ENCODE results near the gene VAMP5.
"Not testable (repeated sequence)": the region's sequence is repeated elsewhere in the genome, so short reads cannot be mapped to it uniquely, and the experiment has no call there.

VAMP5 gene

GRCh38 chr2:85584857-85585780, 888 bp downstream of the VAMP5 start:
- no peak for DNase-seq

DNA sequence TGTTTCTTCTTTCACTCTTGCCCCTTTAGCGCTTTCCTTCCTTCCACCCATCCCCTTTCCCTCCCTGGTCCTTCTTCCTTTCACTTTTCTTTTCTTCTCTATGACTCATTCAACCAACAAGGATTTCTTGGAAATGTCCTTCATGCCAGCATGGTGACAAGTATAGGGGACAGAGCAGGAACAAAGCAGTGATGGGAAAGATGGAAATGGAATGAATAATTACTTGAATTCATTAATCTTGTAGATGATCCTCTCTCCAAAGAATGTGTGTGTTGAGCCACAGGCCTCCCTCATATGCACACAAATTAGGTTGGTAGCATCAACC, 1.5 kb downstream of the VAMP5 start:
- no peak for DNase-seq

DNA sequence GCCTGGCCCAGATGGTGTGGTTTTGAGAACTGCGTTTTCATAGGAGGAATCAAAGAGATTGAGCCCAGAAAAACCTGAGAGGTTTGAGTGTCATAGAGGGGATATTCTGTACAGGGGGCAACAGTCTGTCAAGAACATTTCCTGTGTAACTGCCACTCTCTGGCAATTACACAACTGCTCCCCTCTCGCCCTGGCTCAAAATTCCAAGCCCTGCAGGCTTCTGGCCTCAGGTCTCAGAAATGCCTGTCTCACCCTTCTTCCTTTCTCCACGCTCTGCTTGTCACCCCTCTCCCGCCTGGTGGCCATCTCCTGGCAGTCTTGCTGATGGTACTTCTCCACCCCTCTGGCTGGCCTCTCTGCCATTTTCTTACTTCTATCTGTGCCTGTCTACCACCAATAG, 4.0 kb downstream of the VAMP5 start:
- DNase-seq, result no peak

- no peak for DNase-seq
Measured at GRCh38 chr2:85588645-85589044, 4.4 kb downstream of the VAMP5 start.

GRCh38 chr2:85589181-85589580, 5.0 kb downstream of the VAMP5 start:
- no peak for DNase-seq

GRCh38 chr2:85589982-85590791, 6.0 kb downstream of the VAMP5 start:
- no peak for DNase-seq

DNA sequence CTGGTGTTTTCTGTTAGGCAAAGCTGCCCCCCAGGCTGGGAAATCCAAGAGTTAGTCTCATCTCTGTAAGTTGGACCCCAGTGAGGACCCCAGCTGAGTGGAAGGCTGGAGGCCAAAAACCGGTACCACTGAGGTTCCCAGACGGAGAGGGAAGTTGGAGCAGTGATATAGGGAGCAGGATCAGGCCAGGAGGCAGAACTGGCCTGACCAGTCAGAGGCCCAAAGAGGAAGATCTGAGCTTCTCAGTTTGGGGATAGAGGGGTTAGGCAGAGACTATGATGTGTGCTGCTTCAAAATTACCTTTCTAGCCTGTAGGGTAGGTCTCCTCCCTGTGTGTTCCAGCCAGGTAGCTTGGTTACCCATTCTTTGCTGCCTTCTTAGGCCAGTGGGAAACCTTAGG, 6.7 kb downstream of the VAMP5 start:
- DNase-seq, result no peak

- DNase-seq, result no peak
Measured at GRCh38 chr2:85591563-85591962, 7.3 kb downstream of the VAMP5 start.

DNA sequence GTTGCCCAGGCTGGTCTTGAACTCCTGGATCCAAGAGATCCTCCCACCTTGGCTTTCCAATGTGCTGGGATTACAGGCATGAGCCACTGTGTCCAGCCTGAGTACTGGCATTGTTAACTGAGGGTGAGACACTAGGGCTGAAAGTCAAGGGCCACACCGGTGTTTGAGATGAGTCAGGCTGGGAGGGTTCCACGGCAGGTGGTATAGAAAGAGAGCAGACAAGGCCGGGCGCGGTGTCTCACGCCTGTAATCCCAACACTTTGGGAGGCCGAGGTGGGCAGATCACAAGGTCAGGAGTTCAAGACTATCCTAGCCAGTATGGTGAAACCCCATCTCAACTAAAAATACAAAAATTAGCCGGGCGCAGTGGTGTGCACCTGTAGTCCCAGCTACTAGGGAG, 8.1 kb downstream of the VAMP5 start:
- not testable (repeated sequence) for DNase-seq

- no peak for DNase-seq
Measured at GRCh38 chr2:85593023-85593422, 8.8 kb downstream of the VAMP5 start.

- no peak for DNase-seq
Measured at GRCh38 chr2:85594715-85595300, 10.6 kb downstream of the VAMP5 start.

- peak; percentile 75 for DNase-seq
Measured at GRCh38 chr2:85595301-85596025, 11.2 kb downstream of the VAMP5 start, which contains the start of gene RNF181. Gene RNF181 (plus strand): TSS chr2:85595745. CDS start chr2:85595764, 19 bp downstream.

DNA sequence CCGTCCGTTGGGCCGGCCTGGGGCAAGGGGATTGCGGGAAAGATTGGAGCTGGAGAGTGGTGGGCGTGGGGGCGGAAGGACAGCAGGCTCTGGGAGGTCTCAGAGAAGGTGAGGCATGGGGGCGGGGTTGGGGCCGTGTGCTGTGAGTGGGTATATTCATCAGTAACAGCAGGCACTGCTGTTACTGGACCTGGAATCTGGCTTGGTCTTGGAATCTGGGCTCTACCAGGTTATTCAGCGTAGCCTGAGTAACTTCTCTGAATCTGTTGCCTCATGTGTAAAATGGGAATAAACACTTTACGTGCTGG, 11.7 kb downstream of the VAMP5 start:
- DNase-seq, result no peak

DNA sequence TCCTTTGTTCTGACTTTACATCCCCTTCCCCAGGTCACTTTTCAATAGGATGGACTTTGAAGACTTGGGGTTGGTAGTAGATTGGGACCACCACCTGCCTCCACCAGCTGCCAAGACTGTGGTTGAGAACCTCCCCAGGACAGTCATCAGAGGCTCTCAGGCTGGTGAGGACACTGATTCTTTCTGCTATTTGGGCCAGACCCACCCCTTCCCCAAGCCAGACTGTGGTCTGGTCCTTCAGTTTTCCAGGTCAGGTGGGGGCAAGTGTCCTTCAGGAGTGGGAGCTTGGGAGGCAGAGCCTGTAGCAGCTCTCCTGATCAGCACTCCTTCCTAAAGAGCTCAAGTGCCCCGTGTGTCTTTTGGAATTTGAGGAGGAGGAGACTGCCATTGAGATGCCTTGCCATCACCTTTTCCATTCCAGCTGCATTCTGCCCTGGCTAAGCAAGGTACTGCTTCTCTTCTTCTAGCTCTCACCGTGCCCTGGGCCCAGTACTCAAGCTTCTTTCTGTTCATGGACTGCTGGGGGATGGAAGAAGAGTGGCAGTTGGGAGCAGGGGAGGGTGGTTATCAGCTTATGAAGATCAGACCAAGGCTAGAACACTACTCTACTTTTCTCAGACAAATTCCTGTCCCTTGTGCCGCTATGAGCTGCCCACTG, 12.4 kb downstream of the VAMP5 start:
- DNase-seq, result no peak

GRCh38 chr2:85597241-85597640, 13.0 kb downstream of the VAMP5 start:
- DNase-seq, result no peak

DNA sequence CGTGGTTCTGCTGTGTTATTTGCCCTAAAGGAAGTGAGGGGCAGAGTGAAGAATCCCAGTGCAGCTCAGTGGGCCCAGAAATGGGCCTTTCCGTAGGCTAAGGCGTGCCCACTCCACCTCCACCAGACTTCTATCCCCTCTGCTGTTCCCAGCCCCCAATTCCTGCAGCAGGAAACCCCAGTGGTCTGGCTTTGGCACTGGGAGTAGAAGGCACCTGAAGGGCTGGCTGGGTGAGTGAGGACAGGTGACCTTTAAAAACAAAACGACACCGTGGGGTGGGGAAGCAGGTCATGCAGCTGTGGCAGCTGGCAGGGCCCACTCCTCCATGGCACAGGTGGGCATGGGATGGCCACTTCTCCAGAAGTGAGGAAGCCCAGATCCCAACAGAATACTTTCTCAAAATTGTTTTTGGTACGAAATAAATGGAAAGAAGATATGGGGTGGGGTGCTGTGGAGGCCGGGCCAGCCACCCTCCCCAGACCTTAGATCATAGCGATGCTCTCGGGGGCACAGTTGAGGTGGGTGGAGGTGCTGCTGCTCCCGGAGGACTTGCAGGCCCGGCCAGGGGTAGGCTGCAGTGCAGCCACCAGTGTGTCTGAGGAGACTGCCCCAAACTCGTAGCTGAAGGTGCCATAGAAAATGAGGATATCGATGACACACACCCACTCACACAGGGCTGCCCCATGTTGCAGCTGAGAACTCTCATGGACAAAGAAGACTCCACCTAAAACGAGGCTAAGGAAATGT, 14.5 kb downstream of the VAMP5 start:
- no peak for DNase-seq

GRCh38 chr2:85599468-85600234, 15.4 kb downstream of the VAMP5 start:
- DNase-seq, result no peak

- no peak for DNase-seq
Measured at GRCh38 chr2:85600235-85600575, 16.0 kb downstream of the VAMP5 start.

GRCh38 chr2:85600951-85601770, 16.9 kb downstream of the VAMP5 start:
- DNase-seq, result no peak

DNA sequence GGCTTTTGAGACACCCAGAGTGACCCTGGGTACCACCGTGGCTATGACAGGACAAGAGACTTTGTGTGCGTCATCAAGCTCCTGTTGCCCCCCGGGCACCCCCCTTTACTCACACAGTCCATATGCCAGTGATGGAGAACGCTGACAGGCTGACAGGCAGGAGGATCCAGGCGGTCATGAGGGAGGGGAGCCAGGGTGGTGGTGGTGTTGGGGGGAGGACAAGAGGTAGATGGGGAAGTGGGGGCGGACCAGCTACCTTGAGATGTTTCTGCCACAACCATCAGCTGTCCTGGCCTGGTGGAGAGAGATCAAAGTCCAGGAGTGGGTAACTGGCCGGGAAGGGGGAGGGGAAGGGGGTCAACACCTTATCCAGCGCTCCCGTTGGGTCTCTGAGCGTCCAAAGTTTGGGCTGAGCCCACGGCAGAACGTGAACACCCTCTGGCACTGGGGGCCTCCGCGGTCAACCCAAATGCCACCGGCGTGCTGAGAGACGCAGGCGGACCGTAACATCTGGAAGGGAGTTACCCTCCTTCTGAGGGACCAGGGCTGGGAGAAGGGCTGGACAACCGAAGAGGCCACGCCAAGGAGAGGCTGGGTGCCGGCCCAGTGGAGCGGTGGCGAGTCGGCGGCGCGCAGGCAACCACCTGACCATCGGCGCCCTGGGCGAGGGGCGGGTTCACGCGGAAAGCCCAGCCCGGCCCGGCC, 17.7 kb downstream of the VAMP5 start:
- no peak for DNase-seq

Data from activated T-cell treated with anti-CD3 and anti-CD28 coated beads for 4 hours (primary cell).